Daoy (cell line): ENCODE data around the gene TEX51. TPM values are rescaled to one million over a fixed set of nuclear protein-coding genes. Genes with fewer than 3 reads are reported as not detected.

ENCODE experiments used
- total RNA-seq: library from RNA; depleted of rRNA; stranded (reverse); fragments of >200 nt; shearing (Covaris generic); gene quantifications from 2 replicates; pipeline ENCODE4 v1.2.3, GENCODE V29; 2014; rRNA removed

TEX51 gene
- total RNA-seq, 1 experiment from 2014 or later, result not detected

Other genes starting within 250 kb of the TEX51 start
- gene GYPC, start 242.7 kb upstream of the TEX51 start, total RNA-seq, result 23.6 and 33.4 TPM in 2 replicates
- 68.1 and 74.2 TPM in 2 replicates for gene BIN1, start 208.3 kb downstream of the TEX51 start, total RNA-seq